CD4-positive, alpha-beta T cell treated with Interleukin-17A for 4 hours (primary cell): ENCODE results near the gene STRN.
"Not testable (repeated sequence)": the region's sequence is repeated elsewhere in the genome, so short reads cannot be mapped to it uniquely, and the experiment has no call there.

ENCODE experiments used
- DNase-seq: peaks from one replicate; pipeline ENCODE4 v3.0.0-alpha.2; 2020; ENCODE audit warnings: mixed read lengths

The STRN gene

GRCh38 chr2:36963734-36964133 lies 2.6 kb downstream of the STRN start:
- no peak for DNase-seq

GRCh38 chr2:36963106-36963505 lies 3.2 kb downstream of the STRN start:
- DNase-seq, result no peak

GRCh38 chr2:36960773-36961172 lies 5.6 kb downstream of the STRN start:
- DNase-seq, result no peak

GRCh38 chr2:36960005-36960675 lies 6.2 kb downstream of the STRN start:
- DNase-seq, result no peak

- no peak for DNase-seq
Observed at GRCh38 chr2:36954977-36955607, 11.2 kb downstream of the STRN start.

- DNase-seq, result no peak
Observed at GRCh38 chr2:36952748-36953197, 13.6 kb downstream of the STRN start.

- DNase-seq, result no peak
Observed at GRCh38 chr2:36951574-36951973, 14.8 kb downstream of the STRN start.

GRCh38 chr2:36951027-36951518 lies 15.3 kb downstream of the STRN start:
- DNase-seq, result no peak

GRCh38 chr2:36949845-36950244 lies 16.5 kb downstream of the STRN start:
- DNase-seq, result no peak

- DNase-seq, result not testable (repeated sequence)
Observed at GRCh38 chr2:36945240-36945639, 21.1 kb downstream of the STRN start.

- DNase-seq, result no peak
Observed at GRCh38 chr2:36941867-36942266, 24.5 kb downstream of the STRN start.

GRCh38 chr2:36936526-36936925 lies 29.8 kb downstream of the STRN start:
- not testable (repeated sequence) for DNase-seq

- DNase-seq, result not testable (repeated sequence)
Observed at GRCh38 chr2:36931688-36932087, 34.6 kb downstream of the STRN start.

- not testable (repeated sequence) for DNase-seq
Observed at GRCh38 chr2:36930787-36931410, 35.4 kb downstream of the STRN start.

GRCh38 chr2:36926175-36927132 lies 39.9 kb downstream of the STRN start:
- DNase-seq, result not testable (repeated sequence)

GRCh38 chr2:36922629-36923028 lies 43.7 kb downstream of the STRN start:
- DNase-seq, result peak; percentile 10

GRCh38 chr2:36921984-36922383 lies 44.4 kb downstream of the STRN start:
- no peak for DNase-seq

- DNase-seq, result no peak
Observed at GRCh38 chr2:36919041-36919837, 47.1 kb downstream of the STRN start.

GRCh38 chr2:36918307-36918706 lies 48.0 kb downstream of the STRN start:
- no peak for DNase-seq

- DNase-seq, result no peak
Observed at GRCh38 chr2:36915627-36916026, 50.7 kb downstream of the STRN start.

GRCh38 chr2:36912695-36913094 lies 53.6 kb downstream of the STRN start:
- no peak for DNase-seq

GRCh38 chr2:36911012-36911411 lies 55.3 kb downstream of the STRN start:
- no peak for DNase-seq
